GM19239 (cell line): ENCODE measurements around the gene SLC6A13.

Source experiments
- DNase-seq: peaks from one replicate; pipeline ENCODE4 v3.0.0; 2011; ENCODE audit warnings: low spot score; ENCODE audit not compliant: insufficient read length
- FAIRE-seq: peaks from 2 replicates; lab custom pipeline; 2011; peaks lifted over from hg19 to GRCh38; lab: Jason Lieb, UNC

The SLC6A13 gene

GRCh38 chr12:185576-185955 is 77.1 kb downstream of the SLC6A13 start:
- FAIRE-seq, result no peak
- DNase-seq, result no peak

- FAIRE-seq, result no peak
- DNase-seq, result no peak
These were observed 77.6 kb downstream of the SLC6A13 start for GRCh38 chr12:184811-185575.

GRCh38 chr12:182381-182892 is 80.2 kb downstream of the SLC6A13 start:
- DNase-seq (no peak), FAIRE-seq (no peak)

GRCh38 chr12:181921-182320 is 80.7 kb downstream of the SLC6A13 start:
- FAIRE-seq (no peak), DNase-seq (no peak)

GRCh38 chr12:180445-180844 is 82.2 kb downstream of the SLC6A13 start:
- FAIRE-seq (no peak), DNase-seq (peak; percentile 36)

DNA sequence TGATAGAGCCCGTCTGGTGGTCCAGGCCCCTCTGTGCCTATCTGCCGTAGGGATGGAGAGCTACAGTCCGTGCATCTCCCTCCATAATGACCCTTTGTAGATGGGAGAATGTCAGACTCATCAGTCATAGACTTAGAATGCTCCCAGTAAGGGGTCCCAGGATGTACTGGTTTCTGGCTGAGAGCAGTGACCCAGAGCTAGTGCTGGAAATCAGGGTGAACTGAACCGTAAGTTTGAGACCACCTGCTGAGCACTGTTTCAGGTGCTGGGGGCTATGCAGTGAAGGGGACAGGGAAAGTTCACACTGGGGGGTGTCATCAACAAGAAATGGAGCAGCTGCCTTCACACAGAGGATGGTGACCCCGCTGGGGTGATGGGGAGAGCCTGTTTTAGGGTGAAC is 82.8 kb downstream of the SLC6A13 start:
- FAIRE-seq, result no peak
- no peak for DNase-seq

DNA sequence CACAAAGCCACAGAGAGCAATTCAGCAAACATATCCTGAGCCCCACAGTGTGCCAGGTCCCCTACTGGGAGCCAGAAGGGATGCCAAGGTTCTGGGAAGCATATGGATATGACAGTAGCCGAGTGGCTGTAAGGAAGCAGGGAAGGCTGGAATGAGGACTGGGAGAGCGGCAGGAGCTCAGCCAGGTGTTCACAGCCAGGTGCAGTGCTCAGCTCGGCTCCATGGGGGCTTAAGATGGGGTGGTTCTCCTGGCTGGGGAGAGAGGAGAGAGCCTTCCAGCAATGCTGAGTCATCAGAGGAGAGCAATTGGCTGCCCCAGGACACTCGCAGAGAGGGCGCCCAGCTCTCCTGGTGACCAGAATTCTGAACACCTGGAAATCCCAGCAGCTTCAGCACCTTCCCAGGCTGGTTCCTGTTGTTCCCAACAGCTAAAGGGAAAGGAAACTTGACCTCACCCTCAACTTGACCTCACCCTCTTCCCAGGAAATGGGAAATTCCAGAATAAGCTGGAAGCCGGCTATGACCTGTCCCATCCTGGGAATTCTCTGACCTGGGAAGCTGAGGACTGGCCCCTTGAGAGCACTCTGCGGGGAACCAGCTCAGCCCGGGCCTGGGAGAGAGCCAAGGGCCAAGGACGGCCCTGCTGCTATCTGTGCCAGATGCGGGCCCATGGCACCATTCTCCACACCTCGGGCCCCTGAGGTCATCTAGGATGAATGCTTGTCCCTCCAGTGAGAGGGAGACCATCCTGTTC is 83.3 kb downstream of the SLC6A13 start:
- no peak for FAIRE-seq
- no peak for DNase-seq

DNA sequence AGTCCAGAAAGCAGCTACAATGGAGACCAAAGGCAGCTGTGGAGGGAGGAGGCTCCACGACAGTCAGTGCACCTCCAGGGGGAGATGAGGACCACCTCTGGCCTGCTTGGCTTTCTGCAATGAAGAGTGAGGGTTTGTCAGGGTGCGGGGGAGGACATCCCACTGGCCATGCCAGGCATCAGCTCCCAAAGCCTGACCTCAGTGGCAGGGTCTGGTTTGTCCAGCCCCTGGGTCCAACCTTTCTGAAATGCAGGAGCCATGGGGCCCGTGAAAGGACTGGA is 83.9 kb downstream of the SLC6A13 start:
- DNase-seq, result no peak
- FAIRE-seq, result no peak

DNA sequence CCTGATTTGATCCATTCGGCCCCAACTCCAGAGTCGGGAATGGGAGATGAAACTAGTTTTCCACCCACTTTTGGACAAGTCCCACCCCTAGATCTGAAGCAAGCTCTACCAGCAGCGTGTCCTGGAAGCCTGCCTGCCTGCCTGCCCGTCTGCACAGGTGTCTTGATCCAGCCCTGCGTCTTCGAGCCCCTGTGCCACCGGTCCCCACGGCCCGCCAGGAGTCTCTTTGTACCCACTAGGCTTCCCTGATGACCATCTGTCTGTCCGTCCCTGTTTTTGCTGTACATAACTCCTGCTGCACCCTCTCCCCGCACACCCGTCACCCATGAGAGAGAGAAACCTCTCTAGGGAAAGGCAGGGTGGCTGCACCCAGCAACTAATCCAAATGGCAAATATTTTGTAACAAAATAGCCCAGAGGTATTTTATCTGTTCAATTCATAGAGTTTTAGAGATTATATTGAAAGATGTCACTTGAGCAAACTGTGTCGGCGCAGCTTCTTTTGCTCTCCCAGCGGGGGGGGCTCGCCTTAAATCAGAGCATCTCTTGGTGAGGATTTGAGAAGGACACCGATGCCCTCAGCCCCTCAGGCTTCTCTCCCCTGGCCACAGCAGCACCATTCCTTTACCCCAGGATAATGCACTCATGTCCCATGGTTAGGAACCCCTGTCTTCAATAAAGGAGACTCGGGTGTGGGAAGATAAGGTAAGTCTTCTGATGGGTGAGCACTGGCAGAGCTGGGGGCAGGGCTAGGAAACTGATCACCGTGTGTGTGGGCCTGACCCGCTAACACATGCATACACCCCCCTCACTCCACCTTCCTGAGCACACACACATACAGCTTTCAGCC is 84.4 kb downstream of the SLC6A13 start:
- FAIRE-seq (no peak), DNase-seq (no peak)

DNA sequence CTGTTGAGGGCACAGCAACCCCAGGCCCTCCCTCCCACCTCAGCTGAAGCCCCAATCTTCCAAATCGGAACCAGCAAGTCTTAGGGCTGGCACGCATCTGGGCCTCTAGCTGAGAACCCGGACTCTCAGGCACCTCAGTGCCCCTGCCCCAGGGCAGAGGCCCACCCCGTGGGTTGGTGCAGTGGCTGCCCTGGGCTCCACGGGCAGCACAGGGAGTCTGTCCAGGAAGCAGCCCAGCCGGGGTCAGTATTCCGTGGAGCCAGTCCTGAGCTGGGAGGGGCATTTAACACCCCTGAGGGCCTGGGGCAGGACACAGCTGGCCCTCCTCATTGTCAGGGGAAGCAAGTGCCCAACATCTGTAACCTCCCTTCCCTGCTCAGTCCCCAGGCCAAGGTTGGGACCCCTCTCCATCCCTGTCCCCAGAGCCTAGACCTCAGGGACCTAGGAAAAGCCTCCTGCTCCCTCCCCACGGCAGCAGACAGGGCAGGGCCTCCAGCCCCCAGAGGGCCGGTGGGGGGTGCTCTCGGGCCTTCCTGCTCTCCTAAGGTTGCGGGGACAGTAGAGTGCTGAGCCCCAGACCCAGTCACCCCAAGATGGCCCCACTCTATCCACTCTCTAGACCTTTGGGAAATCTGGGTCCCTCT is 85.2 kb downstream of the SLC6A13 start:
- FAIRE-seq (no peak), DNase-seq (no peak)

- FAIRE-seq (no peak), DNase-seq (no peak)
These were observed 86.1 kb downstream of the SLC6A13 start for GRCh38 chr12:176321-177181.

DNA sequence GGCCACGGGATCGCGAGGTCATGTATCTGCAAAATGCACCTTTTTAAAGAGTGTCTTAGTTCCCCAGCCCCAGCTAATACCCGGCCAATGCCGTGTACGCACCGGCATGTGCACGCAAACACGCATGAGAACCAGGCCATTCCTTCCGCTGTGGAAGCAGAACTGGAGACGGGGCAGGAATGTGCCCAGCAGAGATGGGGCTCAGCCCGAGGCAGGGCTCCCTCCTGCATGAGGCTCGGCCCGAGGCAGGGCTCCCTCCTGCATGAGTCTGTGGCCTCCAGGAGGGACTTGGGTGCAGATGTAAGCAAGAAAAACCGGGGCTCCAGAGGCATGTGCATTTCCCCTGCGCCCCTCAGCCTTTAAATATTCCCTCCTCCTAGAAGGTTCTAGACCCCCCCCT is 86.9 kb downstream of the SLC6A13 start:
- DNase-seq, result no peak
- no peak for FAIRE-seq

DNA sequence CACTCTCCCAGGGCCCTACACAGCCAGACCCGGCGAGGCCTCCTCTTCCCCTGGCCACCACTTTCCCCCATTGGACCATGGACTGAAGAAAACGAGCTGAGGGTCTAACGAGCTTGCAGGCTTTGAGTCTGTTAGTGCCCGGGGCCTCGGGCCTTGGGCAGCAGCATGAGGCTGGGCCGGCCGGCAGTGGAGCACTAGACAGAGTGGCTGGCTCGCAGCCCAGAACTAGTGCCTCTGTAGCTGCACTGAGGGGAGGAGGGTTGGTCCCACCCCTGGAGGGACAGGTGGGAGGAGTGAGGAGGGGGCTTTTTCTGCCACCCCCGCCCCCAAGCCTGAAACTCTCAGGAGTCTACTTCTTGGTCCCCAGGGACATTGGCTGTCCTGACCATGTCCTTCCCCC is 87.4 kb downstream of the SLC6A13 start:
- DNase-seq (no peak), FAIRE-seq (no peak)

DNA sequence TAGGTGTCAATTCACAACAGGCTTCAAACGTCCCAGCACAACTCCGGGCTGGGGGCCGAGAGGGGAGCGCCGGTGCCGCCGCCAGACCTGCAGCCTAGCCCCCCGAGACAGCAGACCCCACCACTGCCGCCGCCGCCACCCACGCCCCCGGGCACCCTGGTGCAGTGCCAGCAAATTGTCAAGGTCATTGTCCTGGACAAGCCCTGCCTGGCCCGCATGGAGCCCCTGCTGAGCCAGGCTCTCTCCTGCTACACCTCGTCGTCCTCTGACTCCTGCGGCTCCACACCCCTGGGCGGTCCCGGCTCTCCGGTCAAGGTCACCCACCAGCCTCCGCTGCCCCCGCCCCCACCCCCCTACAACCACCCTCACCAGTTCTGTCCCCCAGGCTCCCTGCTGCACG is 88.0 kb downstream of the SLC6A13 start:
- FAIRE-seq (no peak), DNase-seq (no peak)

DNA sequence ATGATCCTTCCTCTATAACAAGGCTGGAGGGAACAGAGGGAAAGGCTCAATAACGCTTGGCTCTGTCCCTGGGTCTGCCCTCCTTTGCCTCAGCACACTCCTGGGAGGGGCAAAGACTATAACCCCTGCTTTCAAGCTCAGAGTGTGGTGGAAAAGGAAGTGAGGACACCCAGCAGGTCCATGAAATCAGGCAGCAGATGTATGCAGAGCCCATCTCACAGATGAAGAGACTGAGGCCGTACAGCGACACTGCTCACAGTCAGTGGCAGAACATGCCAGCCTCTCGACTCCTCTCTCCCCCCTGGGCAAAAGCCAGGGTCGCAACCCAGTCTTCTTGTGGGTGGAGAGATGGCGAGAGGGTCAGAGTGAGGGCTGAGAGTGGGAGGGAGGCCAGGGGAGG is 88.5 kb downstream of the SLC6A13 start:
- no peak for DNase-seq
- no peak for FAIRE-seq

DNA sequence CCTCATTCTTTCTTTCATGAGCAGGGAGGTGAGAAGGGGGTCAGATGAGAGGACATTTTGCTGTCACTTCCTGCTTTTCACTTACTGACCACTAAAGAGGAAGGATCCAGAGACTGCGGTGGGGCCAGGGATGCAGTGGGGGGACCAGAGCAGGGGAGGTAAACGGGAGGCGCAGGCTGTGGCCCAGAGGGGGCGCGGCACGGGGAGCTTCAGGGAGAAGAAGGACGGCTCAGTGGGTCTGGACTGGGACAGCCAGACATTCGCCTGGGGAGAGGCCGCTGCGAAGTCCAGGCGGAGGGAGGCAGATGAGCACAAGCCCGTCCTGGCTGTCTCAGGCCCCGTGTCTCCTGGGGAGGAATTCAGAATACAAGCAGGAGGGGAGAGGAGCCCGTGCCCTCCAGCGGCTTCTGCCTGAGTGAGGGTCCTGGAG is 89.9 kb downstream of the SLC6A13 start:
- DNase-seq, result no peak

DNA sequence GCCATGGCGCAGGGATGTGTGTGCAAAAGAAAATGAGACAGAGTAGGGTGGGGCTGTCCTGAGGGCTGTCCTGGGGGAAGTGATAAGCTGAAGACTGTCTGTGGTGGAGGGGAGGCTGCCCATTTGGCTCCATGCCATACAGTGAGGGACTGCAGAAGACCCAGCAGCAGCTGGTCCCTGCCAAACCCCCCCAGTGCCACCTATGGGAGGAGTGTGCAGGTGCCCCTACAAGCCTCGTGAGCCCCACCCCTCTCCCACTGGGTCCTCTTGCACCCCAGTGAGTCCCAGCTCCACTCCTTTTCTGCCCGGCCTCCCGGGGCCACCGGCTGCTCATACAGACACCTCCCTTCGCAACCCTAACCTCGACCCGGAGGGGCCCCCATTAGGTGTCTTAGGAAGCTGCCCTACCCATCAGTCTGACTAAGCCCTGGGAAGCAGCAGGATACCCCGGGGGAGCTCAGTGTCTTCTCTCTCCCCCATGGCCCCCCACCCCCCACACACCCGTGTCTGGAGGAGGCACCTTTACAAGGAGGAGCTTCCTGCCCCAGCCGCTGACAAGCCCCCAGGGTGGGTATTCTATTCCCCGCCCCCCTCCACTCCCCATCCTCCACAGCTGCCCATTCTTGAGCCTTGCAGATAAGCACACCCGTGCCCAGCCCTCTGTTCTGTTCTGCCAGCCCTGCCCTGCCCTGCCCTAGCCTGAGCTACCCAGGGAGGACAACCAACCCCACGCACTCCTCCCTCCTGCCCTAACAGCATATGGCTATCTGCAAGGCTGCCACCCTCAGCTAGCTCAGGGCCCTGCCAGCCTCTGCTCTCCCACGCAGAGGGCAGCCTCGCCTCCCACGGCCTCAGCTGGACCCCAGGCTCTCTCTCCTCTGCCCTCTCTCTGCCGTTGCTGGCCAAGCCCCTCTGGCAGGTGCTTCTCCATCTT is 90.6 kb downstream of the SLC6A13 start:
- DNase-seq, result no peak
- FAIRE-seq, result no peak

More for the DNA sequence above, 89.9 kb downstream of the SLC6A13 start:
- FAIRE-seq, result no peak

DNA sequence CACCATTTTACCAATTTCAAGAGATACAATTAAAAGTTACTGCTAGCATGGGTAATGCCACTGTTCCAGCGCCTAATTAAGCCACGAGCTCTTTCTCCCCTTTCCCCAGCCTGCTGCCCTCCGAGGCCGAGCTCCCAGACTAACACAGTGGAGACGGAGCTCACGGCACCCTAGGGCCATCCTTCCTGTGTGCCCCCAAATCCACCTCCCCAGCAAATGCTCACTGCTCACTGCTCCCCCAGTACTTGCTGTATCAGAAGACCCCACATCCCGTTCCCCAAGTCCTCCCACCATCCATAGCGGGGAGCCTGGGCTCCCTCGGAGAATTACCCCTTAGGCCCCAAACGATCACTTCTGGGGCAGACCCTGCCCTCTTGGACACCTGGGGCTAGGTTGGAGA is 91.4 kb downstream of the SLC6A13 start:
- DNase-seq (no peak), FAIRE-seq (no peak)
